Measurements from ENCODE around the gene ERI3. TPM values are rescaled to one million over a fixed set of nuclear protein-coding genes. Genes with fewer than 3 reads are reported as not detected.

Gene ERI3
- total RNA-seq, 1 donor from 2014 or later = 39.3 TPM

DNA sequence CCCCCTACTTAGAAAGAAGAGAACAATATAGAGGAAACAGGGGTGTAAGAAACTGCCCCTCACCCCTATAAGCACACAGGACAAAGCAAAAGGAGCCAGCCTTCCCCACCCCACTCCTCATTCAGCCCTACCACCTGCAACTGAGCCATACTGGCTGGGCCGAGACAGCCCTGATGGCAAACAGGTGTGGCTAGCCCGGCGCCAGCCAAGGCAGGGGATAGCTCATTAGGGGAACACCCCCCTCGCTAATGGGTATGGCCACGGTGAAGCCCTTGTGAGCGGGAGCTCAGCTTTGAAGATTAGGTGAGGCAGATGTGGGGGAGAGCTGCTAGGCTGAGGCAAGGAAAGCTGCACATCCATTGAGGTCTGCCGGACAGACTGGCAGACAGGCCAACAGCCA lies 65.5 kb downstream of the ERI3 start:
- no peak overlapping the region for H3K27ac ChIP-seq
- DNase-seq (ENCODE audit: extremely low spot score in 2 of 2) = no peak
- no peaks in the 10 kb centered on the region for H3K9me3 ChIP-seq
- peaks cover 12% of the 10 kb centered on the region for H3K4me1 ChIP-seq
- no peak overlapping the region for H3K4me3 ChIP-seq
- peaks cover 0 to under 1% of the 10 kb centered on the region in 2 donors for H3K36me3 ChIP-seq
- H3K27me3 ChIP-seq = no peaks in the 10 kb centered on the region
- TF ChIP-seq CTCF (IDR thresholded peaks at IDR 0.05) (no peak), POLR2A (IDR thresholded peaks at IDR 0.05) (no peak), POLR2AphosphoS5 (IDR thresholded peaks at IDR 0.05; ENCODE audit: insufficient read depth in 1 of 2, low read depth in 1 of 2) (no peak)
- intact Hi-C loops (cut with DNase I) = no loop called here

- no peak for DNase-seq (ENCODE audit: extremely low spot score in 2 of 2)
- Histone ChIP-seq H3K4me1 (peaks cover 5% of the 10 kb centered on the region), H3K27me3 (no peaks in the 10 kb centered on the region), H3K36me3 (peaks cover 0 to 7% of the 10 kb centered on the region in 2 donors), H3K27ac (no peak overlapping the region), H3K4me3 (no peak overlapping the region), H3K9me3 (no peaks in the 10 kb centered on the region)
- TF ChIP-seq CTCF (IDR thresholded peaks at IDR 0.05) (no peak), POLR2AphosphoS5 (IDR thresholded peaks at IDR 0.05; ENCODE audit: insufficient read depth in 1 of 2, low read depth in 1 of 2) (no peak), POLR2A (IDR thresholded peaks at IDR 0.05) (no peak)
- intact Hi-C loops (cut with DNase I) = no loop called here
Measured at GRCh38 chr1:44288883-44289282, 66.2 kb downstream of the ERI3 start.

- Histone ChIP-seq H3K4me3 (no peak overlapping the region), H3K4me1 (no peaks in the 10 kb centered on the region), H3K27me3 (no peaks in the 10 kb centered on the region), H3K9me3 (no peaks in the 10 kb centered on the region), H3K36me3 (peaks cover 4 to 17% of the 10 kb centered on the region in 2 donors), H3K27ac (no peak overlapping the region)
- TF ChIP-seq CTCF (IDR thresholded peaks at IDR 0.05) (no peak), POLR2AphosphoS5 (IDR thresholded peaks at IDR 0.05; ENCODE audit: insufficient read depth in 1 of 2, low read depth in 1 of 2) (no peak), POLR2A (IDR thresholded peaks at IDR 0.05) (no peak)
- intact Hi-C loops (cut with DNase I) = no loop called here
- DNase-seq (ENCODE audit: extremely low spot score in 2 of 2) = no peak
Measured at GRCh38 chr1:44284184-44284583, 70.9 kb downstream of the ERI3 start.

- Histone ChIP-seq H3K36me3 (peaks cover 4 to 17% of the 10 kb centered on the region in 2 donors), H3K4me1 (no peaks in the 10 kb centered on the region), H3K4me3 (no peak overlapping the region), H3K27ac (no peak overlapping the region), H3K27me3 (no peaks in the 10 kb centered on the region), H3K9me3 (no peaks in the 10 kb centered on the region)
- intact Hi-C loops (cut with DNase I) = no loop called here
- TF ChIP-seq CTCF (IDR thresholded peaks at IDR 0.05) = no peak
- TF ChIP-seq POLR2AphosphoS5 (IDR thresholded peaks at IDR 0.05; ENCODE audit: insufficient read depth in 1 of 2, low read depth in 1 of 2) = no peak
- TF ChIP-seq POLR2A (IDR thresholded peaks at IDR 0.05) = no peak
- no peak for DNase-seq (ENCODE audit: extremely low spot score in 2 of 2)
Measured at GRCh38 chr1:44283524-44284173, 71.4 kb downstream of the ERI3 start.

GRCh38 chr1:44282704-44283426 lies 72.2 kb downstream of the ERI3 start:
- no peaks in the 10 kb centered on the region for H3K27me3 ChIP-seq
- H3K4me1 ChIP-seq = no peaks in the 10 kb centered on the region
- no peak overlapping the region for H3K4me3 ChIP-seq
- no peak for TF ChIP-seq POLR2A (IDR thresholded peaks at IDR 0.05)
- H3K36me3 ChIP-seq = peaks cover 4 to 17% of the 10 kb centered on the region in 2 donors
- DNase-seq (ENCODE audit: extremely low spot score in 2 of 2) = no peak
- intact Hi-C loops (cut with DNase I) = no loop called here
- no peak overlapping the region for H3K27ac ChIP-seq
- H3K9me3 ChIP-seq = no peaks in the 10 kb centered on the region

All from vagina (tissue), 2 donors.